GM06990 (cell line): ENCODE data around the gene RPS27.

ENCODE experiments used
- DNase-seq: peaks from one replicate; pipeline ENCODE4 v3.0.0-alpha.2; 2011; ENCODE audit not compliant: insufficient read length; ENCODE audit errors: extremely low read depth
- H3K27me3 ChIP-seq: replicated peaks from 2 replicates; pipeline ENCODE4 v1.6.0; 2011; ENCODE audit warnings: low read length; ENCODE audit not compliant: control insufficient read depth, insufficient read depth
- H3K36me3 ChIP-seq: 2 replicates; pipeline ENCODE4 v1.5.1; 2011; ENCODE audit warnings: low read length; ENCODE audit not compliant: control insufficient read depth, insufficient read depth
- H3K4me3 ChIP-seq: replicated peaks from 2 replicates; pipeline ENCODE4 v1.5.1; 2011; ENCODE audit warnings: low read depth, mild to moderate bottlenecking, control low read depth, low read length
- CTCF ChIP-seq: IDR thresholded peaks from 2 replicates; pipeline ENCODE4 v1.5.1; 2011; ENCODE audit warnings: low read length, control low read depth, mild to moderate bottlenecking, inconsistent platforms; ENCODE audit not compliant: insufficient read depth, poor library complexity, severe bottlenecking

The RPS27 gene

GRCh38 chr1:153945131-153945794 lies 45.3 kb upstream of the RPS27 start:
- H3K27me3 ChIP-seq = no peaks in the 10 kb centered on the region
- no peak for TF ChIP-seq CTCF
- H3K36me3 ChIP-seq = peaks cover 34% of the 10 kb centered on the region
- H3K4me3 ChIP-seq = peak overlapping the region; percentile 79
- peak; percentile 69 for DNase-seq

GRCh38 chr1:153945795-153946621 lies 44.6 kb upstream of the RPS27 start:
- Histone ChIP-seq H3K27me3 (no peaks in the 10 kb centered on the region), H3K4me3 (peak overlapping the region; percentile 79), H3K36me3 (peaks cover 26% of the 10 kb centered on the region)
- DNase-seq = peak; percentile 95
- no peak for TF ChIP-seq CTCF

GRCh38 chr1:153946622-153947241 lies 43.8 kb upstream of the RPS27 start, which contains the start of gene DENND4B:
TSS of gene DENND4B (minus strand) at chr1:153946718. CDS start at chr1:153944374, 2,344 bp downstream.
- peaks cover 29% of the 10 kb centered on the region for H3K36me3 ChIP-seq
- peak; percentile 86 for DNase-seq
- peak; percentile 92 for TF ChIP-seq CTCF
- H3K4me3 ChIP-seq = peak within 1 kb of the TSS; percentile 79
- H3K27me3 ChIP-seq = no peaks in the 10 kb centered on the region

- no peak for DNase-seq
- Histone ChIP-seq H3K36me3 (peaks cover 43% of the 10 kb centered on the region), H3K4me3 (no peak overlapping the region), H3K27me3 (no peaks in the 10 kb centered on the region)
- TF ChIP-seq CTCF = no peak
These were observed 39.4 kb upstream of the RPS27 start for GRCh38 chr1:153951183-153951582.

- no peak for TF ChIP-seq CTCF
- H3K27me3 ChIP-seq = no peaks in the 10 kb centered on the region
- no peak overlapping the region for H3K4me3 ChIP-seq
- peaks cover 43% of the 10 kb centered on the region for H3K36me3 ChIP-seq
- no peak for DNase-seq
These were observed 38.8 kb upstream of the RPS27 start for GRCh38 chr1:153951801-153952200.
